HG03039 (cell line): ENCODE data around the gene LDAF1.
"Not testable (repeated sequence)": the region's sequence is repeated elsewhere in the genome, so short reads cannot be mapped to it uniquely, and the experiment has no call there.

Experiments
- ATAC-seq: cut with Tn5 transposase; IDR thresholded peaks from one replicate; pipeline ENCODE4 v1.9.1; 2021; ENCODE audit warnings: mild to moderate bottlenecking, moderate library complexity; ENCODE audit not compliant: unreplicated experiment

LDAF1 gene

GRCh38 chr16:21192991-21193390, 34.5 kb downstream of the LDAF1 start:
- ATAC-seq, result no peak

- no peak for ATAC-seq
Observed at GRCh38 chr16:21194771-21195301, 36.4 kb downstream of the LDAF1 start.

- ATAC-seq, result not testable (repeated sequence)
Observed at GRCh38 chr16:21195330-21195729, 36.9 kb downstream of the LDAF1 start.

- ATAC-seq, result no peak
Observed at GRCh38 chr16:21197112-21197511, 38.6 kb downstream of the LDAF1 start.

- ATAC-seq, result no peak
Observed at GRCh38 chr16:21197621-21198020, 39.1 kb downstream of the LDAF1 start.

- no peak for ATAC-seq
Observed at GRCh38 chr16:21199607-21200218, 41.2 kb downstream of the LDAF1 start.

- ATAC-seq, result no peak
Observed at GRCh38 chr16:21203155-21203797, 44.8 kb downstream of the LDAF1 start.

- ATAC-seq, result no peak
Observed at GRCh38 chr16:21205303-21205702, 46.8 kb downstream of the LDAF1 start.

- ATAC-seq, result no peak
Observed at GRCh38 chr16:21206550-21206949, 48.1 kb downstream of the LDAF1 start.

- ATAC-seq, result no peak
Observed at GRCh38 chr16:21208446-21209230, 50.2 kb downstream of the LDAF1 start.

GRCh38 chr16:21211486-21211885, 53.0 kb downstream of the LDAF1 start, which contains the start of gene ZP2:
Gene ZP2 (minus strand): TSS chr16:21211574. CDS start chr16:21211547, 27 bp downstream.
- ATAC-seq, result no peak

GRCh38 chr16:21214086-21214485, 55.6 kb downstream of the LDAF1 start:
- ATAC-seq, result no peak

GRCh38 chr16:21217121-21217520, 58.6 kb downstream of the LDAF1 start:
- ATAC-seq, result no peak

GRCh38 chr16:21218153-21218552, 59.7 kb downstream of the LDAF1 start:
- ATAC-seq, result no peak

GRCh38 chr16:21219551-21219950, 61.1 kb downstream of the LDAF1 start:
- no peak for ATAC-seq

- no peak for ATAC-seq
Observed at GRCh38 chr16:21222495-21223337, 64.2 kb downstream of the LDAF1 start.

- no peak for ATAC-seq
Observed at GRCh38 chr16:21223787-21224186, 65.3 kb downstream of the LDAF1 start.

GRCh38 chr16:21224800-21225199, 66.3 kb downstream of the LDAF1 start:
- ATAC-seq, result no peak

GRCh38 chr16:21226749-21227148, 68.3 kb downstream of the LDAF1 start:
- no peak for ATAC-seq

- ATAC-seq, result no peak
Observed at GRCh38 chr16:21227866-21228265, 69.4 kb downstream of the LDAF1 start.

GRCh38 chr16:21228361-21228872, 69.9 kb downstream of the LDAF1 start:
- no peak for ATAC-seq
